Activated CD4-positive, alpha-beta T cell treated with anti-CD3 and anti-CD28 coated beads, Interleukin-2, Interleukin-6, amounts not matched to agents 100 ng/mL and 50 ng/mL, durations not matched to agents 16 hours and 8 hours (primary cell): ENCODE measurements around the gene GCA.
A peak's percentile ranks its signal among the peaks of the same experiment; 100 is the strongest.

Source experiments
- DNase-seq: peaks from one replicate; pipeline ENCODE4 v3.0.0-alpha.2; 2020

GCA gene, protein sequence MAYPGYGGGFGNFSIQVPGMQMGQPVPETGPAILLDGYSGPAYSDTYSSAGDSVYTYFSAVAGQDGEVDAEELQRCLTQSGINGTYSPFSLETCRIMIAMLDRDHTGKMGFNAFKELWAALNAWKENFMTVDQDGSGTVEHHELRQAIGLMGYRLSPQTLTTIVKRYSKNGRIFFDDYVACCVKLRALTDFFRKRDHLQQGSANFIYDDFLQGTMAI

GRCh38 chr2:162343824-162344616 lies at the start of gene GCA:
Gene GCA, plus strand, starts transcription at chr2:162344132. Its CDS starts 117 bp downstream, at chr2:162344249.
- peak; percentile 96 for DNase-seq

- DNase-seq = no peak
These were observed 48.9 kb upstream of the GCA start for GRCh38 chr2:162295009-162295408.

DNA sequence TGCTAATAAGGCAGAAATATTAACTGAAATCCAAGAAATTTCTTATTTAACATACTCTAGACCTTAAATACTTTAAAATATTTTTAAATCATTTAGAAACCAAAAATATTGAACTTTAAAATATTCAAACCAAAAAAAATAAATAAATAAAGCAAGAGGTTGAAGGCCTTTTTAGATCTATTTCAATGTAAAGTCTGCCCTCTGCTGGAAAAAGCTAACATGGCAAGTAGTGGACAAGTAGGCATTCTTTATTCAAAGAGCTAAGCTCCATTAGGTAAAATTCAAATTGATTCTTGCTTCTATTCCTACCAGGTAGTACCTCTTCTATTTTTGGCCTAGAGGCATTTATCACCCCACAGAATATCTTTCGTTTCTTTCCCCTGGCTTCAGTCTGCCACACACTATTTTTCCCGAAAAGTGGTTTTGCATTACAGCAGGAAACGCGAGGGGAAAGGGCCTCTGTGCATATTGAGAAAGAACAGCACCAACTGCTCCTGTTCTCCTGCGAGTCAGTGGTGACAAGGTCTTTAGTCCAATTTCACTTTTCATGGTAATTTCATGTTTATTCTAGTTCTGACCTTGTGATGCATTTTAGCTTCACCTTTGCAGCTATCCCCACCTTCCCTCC lies 45.9 kb upstream of the GCA start:
- DNase-seq = peak; percentile 82

- no peak for DNase-seq
These were observed 45.1 kb upstream of the GCA start for GRCh38 chr2:162298669-162299335.

DNA sequence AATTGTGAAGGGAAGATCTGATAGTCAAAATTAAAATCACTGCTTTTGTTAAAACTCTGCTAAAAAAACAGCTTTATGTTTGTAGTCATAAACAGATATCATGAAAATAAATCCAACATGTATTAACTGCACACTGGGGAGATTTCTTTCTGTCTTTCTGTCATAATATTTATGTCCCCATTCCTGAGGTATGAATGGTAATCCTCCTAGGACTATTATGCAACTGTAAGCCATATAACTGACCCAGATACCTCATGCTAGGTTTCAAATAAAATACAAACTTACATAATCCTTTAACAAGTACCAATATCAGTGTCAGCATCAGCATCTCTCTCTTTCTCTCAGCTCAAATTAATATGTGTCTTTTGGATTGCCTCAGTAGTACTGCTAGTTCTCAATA lies 43.7 kb upstream of the GCA start:
- no peak for DNase-seq

GRCh38 chr2:162301151-162301804 lies 42.7 kb upstream of the GCA start:
- DNase-seq = peak; percentile 56

DNA sequence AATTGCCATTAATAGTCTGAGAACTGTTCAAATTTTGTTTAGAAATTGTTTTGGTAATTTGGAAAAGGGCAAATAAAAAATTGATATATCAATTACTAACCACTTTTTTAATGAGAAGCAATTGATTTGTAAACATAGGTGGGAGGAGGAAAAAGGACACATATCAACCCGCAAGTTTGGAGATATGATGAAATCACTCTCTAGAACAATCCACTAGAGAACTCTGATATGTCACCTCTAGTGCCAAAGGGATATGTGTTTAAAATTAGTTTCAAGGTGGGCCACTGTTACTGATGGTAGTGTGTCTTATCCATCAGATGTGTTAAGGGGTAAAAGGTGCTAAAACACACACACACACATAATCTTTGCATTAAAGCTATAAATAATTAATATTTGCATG lies 42.1 kb upstream of the GCA start:
- no peak for DNase-seq

DNA sequence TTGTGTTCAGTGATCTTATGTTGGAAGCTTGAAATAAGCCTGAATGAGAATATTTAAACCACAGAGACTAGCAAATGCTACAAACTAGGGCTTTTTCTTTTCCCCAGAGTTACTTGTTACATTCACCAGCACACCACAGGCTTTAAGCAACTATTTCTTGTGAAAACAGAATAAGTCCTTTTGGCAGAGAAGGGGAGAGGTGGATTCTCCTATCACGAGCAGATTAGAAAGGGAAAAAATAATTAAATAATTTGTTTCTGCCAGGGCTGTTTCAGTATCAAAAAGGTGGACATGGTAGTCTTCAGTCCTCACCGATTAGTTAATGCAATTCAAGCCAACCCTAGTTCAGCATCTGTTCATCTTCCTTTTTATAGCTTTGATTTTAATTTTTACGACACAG lies 38.0 kb upstream of the GCA start:
- no peak for DNase-seq

GRCh38 chr2:162308747-162309503 lies 35.0 kb upstream of the GCA start:
- DNase-seq = no peak

DNA sequence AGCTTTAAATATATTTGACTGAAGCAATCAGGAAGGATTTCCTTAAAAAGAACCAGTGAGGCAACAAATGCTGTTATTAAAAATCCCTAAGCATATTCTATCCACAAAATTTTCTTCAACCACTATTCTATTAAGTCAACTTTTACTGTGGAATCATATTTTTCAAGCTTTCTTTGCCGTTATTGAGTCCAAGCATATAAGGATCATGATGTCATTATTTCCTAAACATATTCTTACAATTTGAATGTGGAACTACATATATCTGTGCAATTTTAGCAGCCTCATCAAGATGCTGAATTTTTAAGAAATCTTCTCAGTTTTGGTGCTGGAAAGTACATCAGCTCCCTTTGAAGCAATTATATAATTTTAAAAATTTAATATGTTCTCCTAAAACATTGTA lies 31.1 kb upstream of the GCA start:
- DNase-seq = no peak

- DNase-seq = no peak
These were observed 28.0 kb upstream of the GCA start for GRCh38 chr2:162315938-162316337.

- DNase-seq = no peak
These were observed 27.3 kb upstream of the GCA start for GRCh38 chr2:162316590-162316989.

- DNase-seq = no peak
These were observed 26.7 kb upstream of the GCA start for GRCh38 chr2:162317058-162317742.

GRCh38 chr2:162317861-162318327 lies 26.0 kb upstream of the GCA start:
- peak; percentile 39 for DNase-seq

DNA sequence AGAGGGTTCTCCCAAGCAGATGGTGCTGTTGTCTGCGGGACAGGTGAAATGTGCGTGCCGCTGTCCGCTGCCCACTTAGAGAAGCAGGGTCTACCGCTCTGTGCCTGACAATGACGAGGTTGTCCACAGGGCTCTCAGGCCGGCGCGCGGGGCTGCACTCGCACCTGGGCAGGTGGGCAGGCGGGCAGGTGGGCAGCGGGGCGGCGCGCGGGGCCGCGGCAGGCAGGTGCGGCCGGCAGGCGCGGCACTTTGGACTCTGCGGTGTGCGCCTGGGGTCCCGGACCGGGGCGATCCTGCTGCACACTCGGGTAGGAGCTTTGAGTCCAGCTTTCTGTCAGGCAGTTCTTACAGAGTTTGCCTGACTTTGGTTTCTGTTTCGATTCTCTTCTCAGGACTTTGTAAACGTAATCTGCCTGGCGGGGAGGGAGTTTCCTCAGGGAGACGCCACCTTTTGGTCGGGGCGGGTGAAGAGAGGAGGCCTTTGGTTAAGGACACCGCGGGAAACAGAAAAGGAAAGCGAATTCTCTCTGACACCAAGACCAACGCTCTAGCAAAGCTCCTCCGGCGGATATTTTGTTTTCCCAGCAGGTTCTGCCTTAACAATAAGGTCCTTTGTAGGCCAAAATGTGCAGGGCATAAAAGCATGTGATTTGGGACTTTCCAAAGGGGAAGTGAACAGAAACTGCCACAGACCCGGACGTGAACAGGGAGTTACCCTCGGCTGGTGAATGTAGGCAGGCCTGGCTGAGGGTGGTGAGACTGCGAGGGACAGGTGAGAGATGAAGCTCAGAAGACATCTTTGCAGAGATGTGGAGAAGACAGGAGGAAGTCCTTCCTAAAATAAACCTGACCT lies 25.4 kb upstream of the GCA start, which contains the start of gene IFIH1:
TSS of gene IFIH1 (minus strand) at position 357 of the 853 bp plus-strand sequence. CDS start 377 bp downstream, outside the sequence.
- DNase-seq = peak; percentile 89

GRCh38 chr2:162320864-162321517 lies 22.9 kb upstream of the GCA start:
- no peak for DNase-seq

- no peak for DNase-seq
These were observed 19.0 kb upstream of the GCA start for GRCh38 chr2:162324953-162325352.

- no peak for DNase-seq
These were observed 16.7 kb upstream of the GCA start for GRCh38 chr2:162327134-162327769.

DNA sequence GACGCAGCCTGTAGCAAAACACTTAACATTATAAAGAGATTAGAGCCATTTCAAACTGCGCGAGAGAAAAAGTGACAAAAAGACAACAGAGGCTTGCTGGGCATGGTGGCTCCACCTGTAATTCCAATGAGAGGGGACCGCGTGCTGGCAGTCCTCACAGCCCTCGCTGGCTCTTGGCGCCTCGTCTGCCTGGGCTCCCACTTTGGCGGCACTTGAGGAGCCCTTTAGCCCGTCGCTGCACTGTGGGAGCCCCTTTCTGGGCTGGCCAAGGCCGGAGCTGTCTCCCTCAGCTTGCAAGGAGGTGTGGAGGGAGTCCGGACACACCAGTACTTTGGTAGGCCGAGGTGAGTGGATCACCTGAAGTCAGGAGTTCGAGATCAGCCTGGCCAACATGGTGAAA lies 16.1 kb upstream of the GCA start:
- no peak for DNase-seq
